GM23338 (cell line): ENCODE measurements around the gene ADAMTS1. TPM values are rescaled to one million over a fixed set of nuclear protein-coding genes. Genes with fewer than 3 reads are reported as not detected.

Source experiments
- ATAC-seq: fragments of 200-7000 bp; cut with Tn5 transposase; 3 replicates; pipeline ENCODE4 v1.9.1; 2020
- DNase-seq: peaks from one replicate; pipeline ENCODE4 v3.0.0-alpha.2; 2015; ENCODE audit warnings: low spot score
- H2AFZ ChIP-seq: fragments of 200-600 bp; sonication (generic); 2 replicates; pipeline ENCODE4 v1.8.0; 2016; ENCODE audit warnings: antibody characterized with exemption, mild to moderate bottlenecking, moderate library complexity
- H3F3A ChIP-seq: fragments of 200-600 bp; sonication (generic); replicated peaks from 2 replicates; pipeline ENCODE4 v1.8.0; 2017; ENCODE audit warnings: antibody characterized with exemption, mixed run types, low read depth
- H3K27ac ChIP-seq: fragments of 200-600 bp; sonication (generic); 2 replicates; pipeline ENCODE4 v1.6.1; 2016; ENCODE audit warnings: low read depth
- H3K27me3 ChIP-seq: fragments of 200-600 bp; sonication (generic); 2 replicates; pipeline ENCODE4 v1.8.0; 2016; ENCODE audit warnings: mild to moderate bottlenecking, mixed run types, moderate library complexity; ENCODE audit not compliant: insufficient read depth
- H3K36me3 ChIP-seq: fragments of 200-600 bp; sonication (generic); 2 replicates; pipeline ENCODE4 v1.8.0; 2016; ENCODE audit warnings: mild to moderate bottlenecking; ENCODE audit not compliant: insufficient read depth
- H3K4me1 ChIP-seq: fragments of 200-600 bp; sonication (generic); 2 replicates; pipeline ENCODE4 v1.8.0; 2016; ENCODE audit warnings: mild to moderate bottlenecking, moderate library complexity; ENCODE audit not compliant: insufficient read depth
- H3K4me2 ChIP-seq: fragments of 200-600 bp; sonication (generic); 2 replicates; pipeline ENCODE4 v1.7.1; 2017; ENCODE audit warnings: mixed run types
- H3K4me3 ChIP-seq: fragments of 200-600 bp; sonication (generic); 2 replicates; pipeline ENCODE4 v1.6.1; 2016; ENCODE audit warnings: mixed run types
- H3K79me2 ChIP-seq: fragments of 200-600 bp; sonication (generic); replicated peaks from 2 replicates; pipeline ENCODE4 v1.8.0; 2017; ENCODE audit warnings: mild to moderate bottlenecking; ENCODE audit not compliant: insufficient read depth
- H3K9me2 ChIP-seq: fragments of 200-600 bp; sonication (generic); 2 replicates; pipeline ENCODE4 v1.8.0; 2017; ENCODE audit not compliant: insufficient read depth
- H4K20me1 ChIP-seq: fragments of 200-600 bp; sonication (generic); replicated peaks from 2 replicates; pipeline ENCODE4 v1.8.0; 2017; ENCODE audit warnings: mild to moderate bottlenecking; ENCODE audit not compliant: insufficient read depth
- H3K27ac Mint-ChIP-seq: 2 replicates; pipeline ENCODE4 v1.8.0; 2020; ENCODE audit warnings: inconsistent platforms, mild to moderate bottlenecking, moderate library complexity, mixed read lengths
- H3K27me3 Mint-ChIP-seq: 3 replicates; pipeline ENCODE4 v1.8.0; 2022; ENCODE audit warnings: low read depth, mild to moderate bottlenecking, moderate library complexity, mixed read lengths, inconsistent platforms; ENCODE audit not compliant: insufficient read depth, poor library complexity
- H3K36me3 Mint-ChIP-seq: 3 replicates; pipeline ENCODE4 v1.8.0; 2021; ENCODE audit warnings: low read depth, mild to moderate bottlenecking, inconsistent platforms, moderate library complexity, mixed read lengths
- H3K4me1 Mint-ChIP-seq: 3 replicates; pipeline ENCODE4 v1.8.0; 2020; ENCODE audit warnings: mild to moderate bottlenecking, inconsistent platforms, mixed read lengths
- H3K4me3 Mint-ChIP-seq: 3 replicates; pipeline ENCODE4 v1.8.0; 2021; ENCODE audit warnings: moderate library complexity, mild to moderate bottlenecking, inconsistent platforms, mixed read lengths
- H3K9me3 Mint-ChIP-seq: 3 replicates; pipeline ENCODE4 v1.8.0; 2020; ENCODE audit warnings: moderate library complexity, mild to moderate bottlenecking, inconsistent platforms, mixed read lengths
- CREB1 ChIP-seq: fragments of 250-450 bp; sonication (Bioruptor Pico); IDR thresholded peaks from 2 replicates; pipeline ENCODE4 v1.5.0; 2020; ENCODE audit warnings: low read depth, mild to moderate bottlenecking, moderate library complexity
- ETS1 ChIP-seq: IDR thresholded peaks from 2 replicates; pipeline ENCODE4 v1.6.1; 2016; ENCODE audit warnings: antibody characterized with exemption
- EZH2 ChIP-seq: fragments of 200-600 bp; sonication (generic); IDR thresholded peaks from one replicate; pipeline ENCODE4 v1.8.0; 2017; ENCODE audit warnings: antibody characterized with exemption, mild to moderate bottlenecking, low read depth; ENCODE audit not compliant: unreplicated experiment
- EZH2phosphoT487 ChIP-seq: fragments of 200-600 bp; sonication (generic); IDR thresholded peaks from one replicate; pipeline ENCODE4 v1.8.1; 2018; ENCODE audit warnings: antibody characterized with exemption; ENCODE audit not compliant: unreplicated experiment
- JUNB ChIP-seq: IDR thresholded peaks from one replicate; pipeline ENCODE4 v1.6.1; 2016; ENCODE audit warnings: antibody characterized with exemption; ENCODE audit not compliant: unreplicated experiment
- NANOG ChIP-seq: IDR thresholded peaks from 2 replicates; pipeline ENCODE4 v1.6.1; 2016; ENCODE audit warnings: antibody characterized with exemption, borderline replicate concordance
- POLR2AphosphoS5 ChIP-seq: IDR thresholded peaks from 2 replicates; pipeline ENCODE4 v1.6.1; 2016; ENCODE audit warnings: antibody characterized with exemption, low read depth
- STAT1 ChIP-seq: IDR thresholded peaks from one replicate; pipeline ENCODE4 v1.6.1; 2016; ENCODE audit warnings: antibody characterized with exemption; ENCODE audit not compliant: unreplicated experiment
- ZNF114 ChIP-seq: fragments of 250-450 bp; sonication (Bioruptor Pico); IDR thresholded peaks from 2 replicates; pipeline ENCODE4 v1.5.0; 2020; ENCODE audit warnings: mild to moderate bottlenecking, moderate library complexity
- ZNF331 ChIP-seq: fragments of 250-450 bp; sonication (Bioruptor Pico); IDR thresholded peaks from 2 replicates; pipeline ENCODE4 v1.5.0; 2020; ENCODE audit warnings: low read depth, mild to moderate bottlenecking, moderate library complexity
- ZNF462 ChIP-seq: fragments of 250-450 bp; sonication (Bioruptor Pico); IDR thresholded peaks from 2 replicates; pipeline ENCODE4 v1.5.0; 2020; ENCODE audit warnings: mild to moderate bottlenecking, moderate library complexity
- polyA plus RNA-seq: library from polyadenylated mRNA; unstranded; fragments of >200 nt; fragmentation: Nextera tagmentation; extraction: Ambion mirVana; gene quantifications from 2 replicates; pipeline ENCODE4 v1.2.1, GENCODE V29; 2016
- total RNA-seq: library from RNA; depleted of rRNA; stranded (reverse); fragments of >200 nt; shearing (Covaris generic); gene quantifications from 2 replicates; pipeline ENCODE4 v1.2.3, GENCODE V29; 2014
- TF ChIP-seq, protein P1 (sequence below), 2 experiments: fragments of 200-600 bp in 1 of 2; sonication (generic) in 1 of 2; conservative IDR thresholded peaks; 2 replicates each; pipeline versions ENCODE4 v1.5.1 to v1.6.1; 2016 to 2017; ENCODE audit warnings: antibody characterized with exemption in 2 of 2, low read depth in 2 of 2, mild to moderate bottlenecking in 2 of 2, moderate library complexity in 1 of 2
- TF ChIP-seq, protein P2 (sequence below): IDR thresholded peaks from one replicate; pipeline ENCODE4 v1.6.1; 2018; ENCODE audit warnings: antibody characterized with exemption; ENCODE audit not compliant: unreplicated experiment

The ADAMTS1 gene
- total and polyA plus RNA-seq, 2 experiments from 2014 or later = 6.1 to 15.4 TPM

DNA sequence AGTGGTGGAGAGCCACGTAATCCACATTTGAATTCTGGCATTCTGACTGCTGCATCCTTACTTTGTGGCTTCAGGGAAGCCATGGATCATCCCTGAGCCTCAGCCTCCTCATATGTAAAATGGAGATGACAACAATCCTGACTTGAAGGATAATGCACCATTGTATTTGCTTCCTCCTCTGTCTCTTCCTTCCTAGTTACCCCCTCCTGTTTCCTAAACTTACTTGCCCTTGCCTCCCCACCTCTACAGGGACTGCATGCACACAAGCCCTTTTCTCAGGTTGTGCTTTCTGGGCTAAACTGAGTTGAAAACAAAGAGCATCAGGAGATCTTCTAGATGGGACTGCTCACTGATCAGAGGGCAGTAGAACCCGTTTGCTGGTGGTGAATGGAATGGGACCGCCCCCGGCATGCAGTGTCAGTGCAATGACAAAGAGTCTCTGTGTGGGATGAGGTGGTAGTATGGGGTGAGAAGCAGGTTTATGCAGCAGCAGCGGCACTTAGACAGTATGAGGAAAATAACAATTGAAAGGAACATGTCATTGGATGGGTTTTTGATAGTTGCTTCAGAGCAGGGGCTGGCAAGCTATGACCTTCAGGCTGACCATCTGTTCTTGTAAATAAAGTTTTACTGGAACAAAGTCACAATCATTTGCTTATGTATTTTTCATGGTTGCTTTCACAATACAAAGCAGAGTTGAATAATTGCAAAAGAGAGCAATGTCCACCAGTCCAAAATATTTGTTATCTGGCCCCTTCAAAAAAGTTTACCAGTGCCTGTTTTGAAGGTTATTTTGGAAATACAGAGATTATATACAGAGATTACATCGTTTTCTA is 6.1 kb upstream of the ADAMTS1 start:
- H4K20me1 ChIP-seq = no peaks in the 10 kb centered on the region
- Mint-ChIP-seq H3K4me1 (peaks cover 35% of the 10 kb centered on the region), H3K4me3 (no peak overlapping the region), H3K27me3 (peaks cover 10% of the 10 kb centered on the region), H3K36me3 (no peaks in the 10 kb centered on the region), H3K27ac (no peak overlapping the region), H3K9me3 (no peaks in the 10 kb centered on the region; the same call in 2 of the 3 replicates)
- peaks cover 39% of the 10 kb centered on the region for H3K4me1 ChIP-seq
- peaks cover 18% of the 10 kb centered on the region for H3K27me3 ChIP-seq
- peak overlapping the region; percentile 19; the same call in 1 of the 2 replicates for H3K4me2 ChIP-seq
- DNase-seq (no peak), ATAC-seq (no peak)
- H3K4me3 ChIP-seq = no peak overlapping the region
- no peaks in the 10 kb centered on the region for H3K9me2 ChIP-seq
- H2AFZ ChIP-seq = no peak overlapping the region
- no peaks in the 10 kb centered on the region for H3F3A ChIP-seq
- H3K79me2 ChIP-seq = no peaks in the 10 kb centered on the region
- TF ChIP-seq ZNF331 (no peak), ZNF462 (CRISPR knock-in tag) (no peak), POLR2AphosphoS5 (no peak), ETS1 (no peak), ZNF114 (CRISPR knock-in tag) (no peak), EZH2phosphoT487 (no peak), NANOG (no peak), EZH2 (no peak), JUNB (no peak), CREB1 (CRISPR knock-in tag) (no peak), STAT1 (no peak)
- TF ChIP-seq, protein P1, sequence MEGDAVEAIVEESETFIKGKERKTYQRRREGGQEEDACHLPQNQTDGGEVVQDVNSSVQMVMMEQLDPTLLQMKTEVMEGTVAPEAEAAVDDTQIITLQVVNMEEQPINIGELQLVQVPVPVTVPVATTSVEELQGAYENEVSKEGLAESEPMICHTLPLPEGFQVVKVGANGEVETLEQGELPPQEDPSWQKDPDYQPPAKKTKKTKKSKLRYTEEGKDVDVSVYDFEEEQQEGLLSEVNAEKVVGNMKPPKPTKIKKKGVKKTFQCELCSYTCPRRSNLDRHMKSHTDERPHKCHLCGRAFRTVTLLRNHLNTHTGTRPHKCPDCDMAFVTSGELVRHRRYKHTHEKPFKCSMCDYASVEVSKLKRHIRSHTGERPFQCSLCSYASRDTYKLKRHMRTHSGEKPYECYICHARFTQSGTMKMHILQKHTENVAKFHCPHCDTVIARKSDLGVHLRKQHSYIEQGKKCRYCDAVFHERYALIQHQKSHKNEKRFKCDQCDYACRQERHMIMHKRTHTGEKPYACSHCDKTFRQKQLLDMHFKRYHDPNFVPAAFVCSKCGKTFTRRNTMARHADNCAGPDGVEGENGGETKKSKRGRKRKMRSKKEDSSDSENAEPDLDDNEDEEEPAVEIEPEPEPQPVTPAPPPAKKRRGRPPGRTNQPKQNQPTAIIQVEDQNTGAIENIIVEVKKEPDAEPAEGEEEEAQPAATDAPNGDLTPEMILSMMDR (conservative IDR thresholded peaks at IDR 0.05; ENCODE audit: low read depth in 2 of 2) = no peak
- TF ChIP-seq, protein P2, sequence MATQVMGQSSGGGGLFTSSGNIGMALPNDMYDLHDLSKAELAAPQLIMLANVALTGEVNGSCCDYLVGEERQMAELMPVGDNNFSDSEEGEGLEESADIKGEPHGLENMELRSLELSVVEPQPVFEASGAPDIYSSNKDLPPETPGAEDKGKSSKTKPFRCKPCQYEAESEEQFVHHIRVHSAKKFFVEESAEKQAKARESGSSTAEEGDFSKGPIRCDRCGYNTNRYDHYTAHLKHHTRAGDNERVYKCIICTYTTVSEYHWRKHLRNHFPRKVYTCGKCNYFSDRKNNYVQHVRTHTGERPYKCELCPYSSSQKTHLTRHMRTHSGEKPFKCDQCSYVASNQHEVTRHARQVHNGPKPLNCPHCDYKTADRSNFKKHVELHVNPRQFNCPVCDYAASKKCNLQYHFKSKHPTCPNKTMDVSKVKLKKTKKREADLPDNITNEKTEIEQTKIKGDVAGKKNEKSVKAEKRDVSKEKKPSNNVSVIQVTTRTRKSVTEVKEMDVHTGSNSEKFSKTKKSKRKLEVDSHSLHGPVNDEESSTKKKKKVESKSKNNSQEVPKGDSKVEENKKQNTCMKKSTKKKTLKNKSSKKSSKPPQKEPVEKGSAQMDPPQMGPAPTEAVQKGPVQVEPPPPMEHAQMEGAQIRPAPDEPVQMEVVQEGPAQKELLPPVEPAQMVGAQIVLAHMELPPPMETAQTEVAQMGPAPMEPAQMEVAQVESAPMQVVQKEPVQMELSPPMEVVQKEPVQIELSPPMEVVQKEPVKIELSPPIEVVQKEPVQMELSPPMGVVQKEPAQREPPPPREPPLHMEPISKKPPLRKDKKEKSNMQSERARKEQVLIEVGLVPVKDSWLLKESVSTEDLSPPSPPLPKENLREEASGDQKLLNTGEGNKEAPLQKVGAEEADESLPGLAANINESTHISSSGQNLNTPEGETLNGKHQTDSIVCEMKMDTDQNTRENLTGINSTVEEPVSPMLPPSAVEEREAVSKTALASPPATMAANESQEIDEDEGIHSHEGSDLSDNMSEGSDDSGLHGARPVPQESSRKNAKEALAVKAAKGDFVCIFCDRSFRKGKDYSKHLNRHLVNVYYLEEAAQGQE = no peak
- H3K27ac ChIP-seq = peak overlapping the region; percentile 18; the same call in 1 of the 2 replicates
- H3K36me3 ChIP-seq = no peaks in the 10 kb centered on the region
